Cerebellar nuclear complex (tissue), 1 donor: Measurements from ENCODE around the gene NRIP2.
"Not testable (repeated sequence)": the region's sequence is repeated elsewhere in the genome, so short reads cannot be mapped to it uniquely, and the experiment has no call there.

Source experiments
- DNase-seq, 2 experiments: peaks; one replicate each; lab custom pipeline; 2025; lab: John Stamatoyannopoulos, UW

Gene NRIP2

GRCh38 chr12:2834581-2835491 is at the start of gene NRIP2:
NRIP2 (minus strand) TSS chr12:2835035; CDS start chr12:2834983, 52 bp downstream.
- DNase-seq = no peak

- DNase-seq = no peak
These were observed 45.0 kb upstream of the NRIP2 start for GRCh38 chr12:2879853-2880252.

- no peak for DNase-seq
These were observed 43.3 kb upstream of the NRIP2 start for GRCh38 chr12:2877953-2878732.

- peak; percentile 50 to 65 for DNase-seq
These were observed 42.5 kb upstream of the NRIP2 start, which contains the start of the genes FOXM1 and RHNO1 for GRCh38 chr12:2877047-2877952. FOXM1 (minus strand) TSS chr12:2877174; CDS start chr12:2874478, 2,696 bp downstream. RHNO1 (plus strand) TSS chr12:2877223; CDS start chr12:2885367, 8,144 bp downstream.

GRCh38 chr12:2876431-2877046 is 41.7 kb upstream of the NRIP2 start:
- DNase-seq = no peak

- DNase-seq = not testable (repeated sequence)
These were observed 34.3 kb upstream of the NRIP2 start for GRCh38 chr12:2868986-2869632.

- DNase-seq = no peak
These were observed 29.4 kb upstream of the NRIP2 start for GRCh38 chr12:2864198-2864597.

GRCh38 chr12:2863402-2863801 is 28.6 kb upstream of the NRIP2 start:
- not testable (repeated sequence) for DNase-seq

- DNase-seq = no peak
These were observed 28.0 kb upstream of the NRIP2 start for GRCh38 chr12:2862876-2863275.

GRCh38 chr12:2860170-2860569 is 25.3 kb upstream of the NRIP2 start:
- DNase-seq = no peak

- no peak for DNase-seq
These were observed 24.1 kb upstream of the NRIP2 start for GRCh38 chr12:2858944-2859421.

GRCh38 chr12:2858334-2858733 is 23.5 kb upstream of the NRIP2 start:
- DNase-seq = no peak

- DNase-seq = no peak
These were observed 22.7 kb upstream of the NRIP2 start for GRCh38 chr12:2857576-2857975.

- no peak for DNase-seq
These were observed 22.2 kb upstream of the NRIP2 start, which contains the start of gene TEX52 for GRCh38 chr12:2857021-2857431. TEX52 (minus strand) TSS chr12:2857039; CDS start chr12:2857026, 13 bp downstream.

- no peak for DNase-seq
These were observed 21.2 kb upstream of the NRIP2 start for GRCh38 chr12:2856051-2856450.

- no peak for DNase-seq
These were observed 20.7 kb upstream of the NRIP2 start for GRCh38 chr12:2855546-2855945.

- DNase-seq = no peak
These were observed 20.0 kb upstream of the NRIP2 start for GRCh38 chr12:2854669-2855453.

GRCh38 chr12:2853626-2854025 is 18.8 kb upstream of the NRIP2 start:
- DNase-seq = no peak

GRCh38 chr12:2851931-2852330 is 17.1 kb upstream of the NRIP2 start:
- DNase-seq = no peak

GRCh38 chr12:2845280-2845679 is 10.4 kb upstream of the NRIP2 start:
- no peak for DNase-seq
